Measurements from ENCODE around the gene TTC33.
A peak's percentile ranks its signal among the peaks of the same experiment; 100 is the strongest.
"Not testable (repeated sequence)": the region's sequence is repeated elsewhere in the genome, so short reads cannot be mapped to it uniquely, and the experiment has no call there.

The TTC33 gene

GRCh38 chr5:40603378-40603777, 152.4 kb downstream of the TTC33 start:
- no peak for DNase-seq

GRCh38 chr5:40601198-40601868, 154.4 kb downstream of the TTC33 start:
- DNase-seq: no peak

- DNase-seq: no peak
These were observed 155.4 kb downstream of the TTC33 start for GRCh38 chr5:40600383-40600782.

GRCh38 chr5:40599676-40600075, 156.1 kb downstream of the TTC33 start:
- no peak for DNase-seq

- DNase-seq: no peak
These were observed 160.9 kb downstream of the TTC33 start for GRCh38 chr5:40594811-40595210.

- not testable (repeated sequence) for DNase-seq
These were observed 163.9 kb downstream of the TTC33 start for GRCh38 chr5:40591727-40592396.

GRCh38 chr5:40587376-40587775, 168.4 kb downstream of the TTC33 start:
- no peak for DNase-seq

- no peak for DNase-seq
These were observed 170.1 kb downstream of the TTC33 start for GRCh38 chr5:40585537-40586267.

GRCh38 chr5:40584054-40584453, 171.7 kb downstream of the TTC33 start:
- DNase-seq: no peak

- DNase-seq: peak; percentile 17
These were observed 177.0 kb downstream of the TTC33 start for GRCh38 chr5:40578501-40579451.

- no peak for DNase-seq
These were observed 178.0 kb downstream of the TTC33 start for GRCh38 chr5:40577718-40578117.

- no peak for DNase-seq
These were observed 179.8 kb downstream of the TTC33 start for GRCh38 chr5:40575921-40576320.

- DNase-seq: no peak
These were observed 180.3 kb downstream of the TTC33 start for GRCh38 chr5:40575411-40575810.

- DNase-seq: no peak
These were observed 182.8 kb downstream of the TTC33 start for GRCh38 chr5:40572937-40573336.

GRCh38 chr5:40572391-40572790, 183.4 kb downstream of the TTC33 start:
- DNase-seq: no peak

- DNase-seq: no peak
These were observed 184.0 kb downstream of the TTC33 start for GRCh38 chr5:40571729-40572128.

GRCh38 chr5:40570408-40571129, 185.2 kb downstream of the TTC33 start:
- DNase-seq: no peak

GRCh38 chr5:40569546-40570270, 186.1 kb downstream of the TTC33 start:
- no peak for DNase-seq

GRCh38 chr5:40568548-40568947, 187.2 kb downstream of the TTC33 start:
- no peak for DNase-seq

GRCh38 chr5:40563173-40563572, 192.6 kb downstream of the TTC33 start:
- DNase-seq: not testable (repeated sequence)

GRCh38 chr5:40560474-40561110, 195.2 kb downstream of the TTC33 start:
- DNase-seq: no peak
